ENCODE results near the gene IRF2BPL. TPM values are rescaled to one million over a fixed set of nuclear protein-coding genes. Genes with fewer than 3 reads are reported as not detected.

IRF2BPL gene
- total RNA-seq, 1 experiment from 2014 or later, result 74.6 TPM

- Histone ChIP-seq H4K20me1 (ENCODE audit: insufficient read depth) (no peaks in the 10 kb centered on the region), H2AFZ (ENCODE audit: low read depth, low read length, poor library complexity, severe bottlenecking) (no peak overlapping the region), H3K79me2 (ENCODE audit: insufficient read depth, low read length) (no peaks in the 10 kb centered on the region), H3K4me3 (replicated peaks in 1 of 2; ENCODE audit: low read depth in 1 of 2, low read length in 2 of 2) (no peak overlapping the region), H3K36me3 (ENCODE audit: control insufficient read depth in 1 of 2, insufficient read depth in 2 of 2, low read length in 2 of 2) (no peaks in the 10 kb centered on the region), H3K9ac (ENCODE audit: low read length) (no peak overlapping the region), H3K4me1 (ENCODE audit: control insufficient read depth in 1 of 2, insufficient read depth in 2 of 2, low read length in 2 of 2) (peaks cover 25 to 27% of the 10 kb centered on the region in 2 experiments), H3K9me2 (ENCODE audit: insufficient read depth) (no peaks in the 10 kb centered on the region), H3K9me3 (ENCODE audit: control insufficient read depth in 1 of 2, insufficient read depth in 1 of 2, low read depth in 1 of 2, low read length in 2 of 2) (no peaks in the 10 kb centered on the region), H3K4me2 (ENCODE audit: low read length) (no peak overlapping the region), H3K27ac (ENCODE audit: low read depth, low read length) (no peak overlapping the region), H3K27me3 (ENCODE audit: insufficient read depth, low read length) (no peaks in the 10 kb centered on the region)
- no peak for DNase-seq (ENCODE audit: low read depth, low spot score)
- TF ChIP-seq MAX (IDR thresholded peaks at IDR 0.05) (no peak), SRF (IDR thresholded peaks at IDR 0.05; ENCODE audit: low read depth) (no peak)
- BruUV-seq (replicated peaks), result no TSS peak
- no peak for ATAC-seq
- intact Hi-C loops (cut with micrococcal nuclease), result no loop called here
- ChIA-PET CTCF (no interaction called here), RAD21 (ENCODE audit: low non-redundant PET in 1 of 2, low total read pairs in 2 of 2, uncharacterized antibody in 2 of 2, unreplicated experiment in 2 of 2) (interaction anchor here in 1 of 2 experiments (1.2 kb wide), 1 partner anchor 11 kb away, joined by 3 read pairs; no protein-coding TSS in a partner anchor), POLR2A (interaction anchor here (0.6 to 2.9 kb wide), 2 partner anchors 10 to 53 kb away, joined by 3 to 8 read pairs; no protein-coding TSS in a partner anchor)
These were observed 16.2 kb downstream of the IRF2BPL start for GRCh38 chr14:77012193-77012765.

- ChIA-PET CTCF (no interaction called here), RAD21 (ENCODE audit: low non-redundant PET in 1 of 2, low total read pairs in 2 of 2, uncharacterized antibody in 2 of 2, unreplicated experiment in 2 of 2) (interaction anchor here in 1 of 2 experiments (1.2 kb wide), 1 partner anchor 12 kb away, joined by 3 read pairs; no protein-coding TSS in a partner anchor), POLR2A (interaction anchor here (2.9 kb wide), 1 partner anchor 11 kb away, joined by 8 read pairs; no protein-coding TSS in a partner anchor)
- DNase-seq (ENCODE audit: low read depth, low spot score) (no peak), ATAC-seq (no peak)
- no TSS peak for BruUV-seq (replicated peaks)
- Histone ChIP-seq H3K4me1 (ENCODE audit: control insufficient read depth in 1 of 2, insufficient read depth in 2 of 2, low read length in 2 of 2) (peaks cover 35 to 36% of the 10 kb centered on the region in 2 experiments), H3K4me3 (replicated peaks in 1 of 2; ENCODE audit: low read depth in 1 of 2, low read length in 2 of 2) (no peak overlapping the region), H3K36me3 (ENCODE audit: control insufficient read depth in 1 of 2, insufficient read depth in 2 of 2, low read length in 2 of 2) (no peaks in the 10 kb centered on the region), H3K4me2 (ENCODE audit: low read length) (no peak overlapping the region), H3K9ac (ENCODE audit: low read length) (no peak overlapping the region), H3K9me2 (ENCODE audit: insufficient read depth) (no peaks in the 10 kb centered on the region), H3K9me3 (ENCODE audit: control insufficient read depth in 1 of 2, insufficient read depth in 1 of 2, low read depth in 1 of 2, low read length in 2 of 2) (no peaks in the 10 kb centered on the region), H3K79me2 (ENCODE audit: insufficient read depth, low read length) (no peaks in the 10 kb centered on the region), H4K20me1 (ENCODE audit: insufficient read depth) (no peaks in the 10 kb centered on the region), H2AFZ (ENCODE audit: low read depth, low read length, poor library complexity, severe bottlenecking) (no peak overlapping the region), H3K27ac (ENCODE audit: low read depth, low read length) (no peak overlapping the region), H3K27me3 (ENCODE audit: insufficient read depth, low read length) (no peaks in the 10 kb centered on the region)
- intact Hi-C loops (cut with micrococcal nuclease), result no loop called here
- TF ChIP-seq RAD21 (IDR thresholded peaks at IDR 0.05; ENCODE audit: low read depth) (0 out of 2 replicates have a peak, but pooled peaks have one; percentile 18), CEBPB (IDR thresholded peaks at IDR 0.05; ENCODE audit: low read depth) (no peak)
These were observed 17.3 kb downstream of the IRF2BPL start for GRCh38 chr14:77011245-77011644.
